Activated CD8-positive, alpha-beta memory T cell treated with anti-CD3 and anti-CD28 coated beads, Interleukin-2, amount 50 U/mL, for 48 hours (primary cell): ENCODE measurements around the gene LDHD.
"Not testable (repeated sequence)": the region's sequence is repeated elsewhere in the genome, so short reads cannot be mapped to it uniquely, and the experiment has no call there.

ENCODE experiments used
- DNase-seq: peaks from one replicate; pipeline ENCODE4 v3.0.0-alpha.2; 2020

The LDHD gene

GRCh38 chr16:75116081-75116910, at the start of gene LDHD:
Gene LDHD (minus strand): TSS chr16:75116780. CDS start chr16:75116720, 60 bp downstream.
- DNase-seq: no peak

- DNase-seq: no peak
Measured at GRCh38 chr16:75160386-75160785, 43.8 kb upstream of the LDHD start.

- DNase-seq: no peak
Measured at GRCh38 chr16:75152635-75153034, 36.1 kb upstream of the LDHD start.

GRCh38 chr16:75151798-75152197, 35.2 kb upstream of the LDHD start:
- no peak for DNase-seq

- peak; percentile 99 for DNase-seq
Measured at GRCh38 chr16:75148311-75149195, 32.0 kb upstream of the LDHD start, which contains the start of gene ZFP1. Gene ZFP1 (plus strand): TSS chr16:75148524. CDS start chr16:75152952, 4,428 bp downstream.

GRCh38 chr16:75147968-75148310, 31.4 kb upstream of the LDHD start:
- no peak for DNase-seq

- DNase-seq: no peak
Measured at GRCh38 chr16:75143941-75144340, 27.4 kb upstream of the LDHD start.

GRCh38 chr16:75139498-75139897, 22.9 kb upstream of the LDHD start:
- DNase-seq: no peak

GRCh38 chr16:75138636-75139035, 22.1 kb upstream of the LDHD start:
- no peak for DNase-seq

- DNase-seq: no peak
Measured at GRCh38 chr16:75138233-75138632, 21.7 kb upstream of the LDHD start.

- DNase-seq: no peak
Measured at GRCh38 chr16:75131081-75131480, 14.5 kb upstream of the LDHD start.

GRCh38 chr16:75130150-75130771, 13.7 kb upstream of the LDHD start:
- no peak for DNase-seq

- not testable (repeated sequence) for DNase-seq
Measured at GRCh38 chr16:75129421-75130149, 13.0 kb upstream of the LDHD start.

- DNase-seq: no peak
Measured at GRCh38 chr16:75127713-75128415, 11.3 kb upstream of the LDHD start.

GRCh38 chr16:75122609-75123008, 6.0 kb upstream of the LDHD start:
- no peak for DNase-seq

GRCh38 chr16:75121949-75122568, 5.5 kb upstream of the LDHD start:
- DNase-seq: no peak

GRCh38 chr16:75120253-75120652, 3.7 kb upstream of the LDHD start:
- no peak for DNase-seq

GRCh38 chr16:75118943-75119539, 2.5 kb upstream of the LDHD start:
- no peak for DNase-seq

GRCh38 chr16:75116911-75117245, 298 bp upstream of the LDHD start:
- no peak for DNase-seq

- no peak for DNase-seq
Measured at GRCh38 chr16:75114946-75115825, 1.4 kb downstream of the LDHD start.
